GM23338 (cell line): ENCODE measurements around the gene IFI44L. TPM values are rescaled to one million over a fixed set of nuclear protein-coding genes. Genes with fewer than 3 reads are reported as not detected.

Source experiments
- ATAC-seq: fragments of 200-7000 bp; cut with Tn5 transposase; 3 replicates; pipeline ENCODE4 v1.9.1; 2020
- DNase-seq: peaks from one replicate; pipeline ENCODE4 v3.0.0-alpha.2; 2015; ENCODE audit warnings: low spot score
- H2AFZ ChIP-seq: fragments of 200-600 bp; sonication (generic); 2 replicates; pipeline ENCODE4 v1.8.0; 2016; ENCODE audit warnings: antibody characterized with exemption, mild to moderate bottlenecking, moderate library complexity
- H3F3A ChIP-seq: fragments of 200-600 bp; sonication (generic); replicated peaks from 2 replicates; pipeline ENCODE4 v1.8.0; 2017; ENCODE audit warnings: antibody characterized with exemption, mixed run types, low read depth
- H3K27ac ChIP-seq: fragments of 200-600 bp; sonication (generic); 2 replicates; pipeline ENCODE4 v1.6.1; 2016; ENCODE audit warnings: low read depth
- H3K27me3 ChIP-seq: fragments of 200-600 bp; sonication (generic); 2 replicates; pipeline ENCODE4 v1.8.0; 2016; ENCODE audit warnings: mild to moderate bottlenecking, mixed run types, moderate library complexity; ENCODE audit not compliant: insufficient read depth
- H3K36me3 ChIP-seq: fragments of 200-600 bp; sonication (generic); 2 replicates; pipeline ENCODE4 v1.8.0; 2016; ENCODE audit warnings: mild to moderate bottlenecking; ENCODE audit not compliant: insufficient read depth
- H3K4me1 ChIP-seq: fragments of 200-600 bp; sonication (generic); 2 replicates; pipeline ENCODE4 v1.8.0; 2016; ENCODE audit warnings: mild to moderate bottlenecking, moderate library complexity; ENCODE audit not compliant: insufficient read depth
- H3K4me2 ChIP-seq: fragments of 200-600 bp; sonication (generic); 2 replicates; pipeline ENCODE4 v1.7.1; 2017; ENCODE audit warnings: mixed run types
- H3K4me3 ChIP-seq: fragments of 200-600 bp; sonication (generic); 2 replicates; pipeline ENCODE4 v1.6.1; 2016; ENCODE audit warnings: mixed run types
- H3K79me2 ChIP-seq: fragments of 200-600 bp; sonication (generic); replicated peaks from 2 replicates; pipeline ENCODE4 v1.8.0; 2017; ENCODE audit warnings: mild to moderate bottlenecking; ENCODE audit not compliant: insufficient read depth
- H3K9me2 ChIP-seq: fragments of 200-600 bp; sonication (generic); 2 replicates; pipeline ENCODE4 v1.8.0; 2017; ENCODE audit not compliant: insufficient read depth
- H4K20me1 ChIP-seq: fragments of 200-600 bp; sonication (generic); replicated peaks from 2 replicates; pipeline ENCODE4 v1.8.0; 2017; ENCODE audit warnings: mild to moderate bottlenecking; ENCODE audit not compliant: insufficient read depth
- H3K27ac Mint-ChIP-seq: 2 replicates; pipeline ENCODE4 v1.8.0; 2020; ENCODE audit warnings: inconsistent platforms, mild to moderate bottlenecking, moderate library complexity, mixed read lengths
- H3K27me3 Mint-ChIP-seq: 3 replicates; pipeline ENCODE4 v1.8.0; 2022; ENCODE audit warnings: low read depth, mild to moderate bottlenecking, moderate library complexity, mixed read lengths, inconsistent platforms; ENCODE audit not compliant: insufficient read depth, poor library complexity
- H3K36me3 Mint-ChIP-seq: 3 replicates; pipeline ENCODE4 v1.8.0; 2021; ENCODE audit warnings: low read depth, mild to moderate bottlenecking, inconsistent platforms, moderate library complexity, mixed read lengths
- H3K4me1 Mint-ChIP-seq: 3 replicates; pipeline ENCODE4 v1.8.0; 2020; ENCODE audit warnings: mild to moderate bottlenecking, inconsistent platforms, mixed read lengths
- H3K4me3 Mint-ChIP-seq: 3 replicates; pipeline ENCODE4 v1.8.0; 2021; ENCODE audit warnings: moderate library complexity, mild to moderate bottlenecking, inconsistent platforms, mixed read lengths
- H3K9me3 Mint-ChIP-seq: 3 replicates; pipeline ENCODE4 v1.8.0; 2020; ENCODE audit warnings: moderate library complexity, mild to moderate bottlenecking, inconsistent platforms, mixed read lengths
- CREB1 ChIP-seq: fragments of 250-450 bp; sonication (Bioruptor Pico); IDR thresholded peaks from 2 replicates; pipeline ENCODE4 v1.5.0; 2020; ENCODE audit warnings: low read depth, mild to moderate bottlenecking, moderate library complexity
- CTCF ChIP-seq, 2 experiments: fragments of 200-600 bp in 1 of 2; sonication (generic) in 1 of 2; conservative IDR thresholded peaks; 2 replicates each; pipeline versions ENCODE4 v1.5.1 to v1.6.1; 2016 to 2017; ENCODE audit warnings: antibody characterized with exemption in 2 of 2, low read depth in 2 of 2, mild to moderate bottlenecking in 2 of 2, moderate library complexity in 1 of 2
- EZH2 ChIP-seq: fragments of 200-600 bp; sonication (generic); IDR thresholded peaks from one replicate; pipeline ENCODE4 v1.8.0; 2017; ENCODE audit warnings: antibody characterized with exemption, mild to moderate bottlenecking, low read depth; ENCODE audit not compliant: unreplicated experiment
- EZH2phosphoT487 ChIP-seq: fragments of 200-600 bp; sonication (generic); IDR thresholded peaks from one replicate; pipeline ENCODE4 v1.8.1; 2018; ENCODE audit warnings: antibody characterized with exemption; ENCODE audit not compliant: unreplicated experiment
- JUNB ChIP-seq: IDR thresholded peaks from one replicate; pipeline ENCODE4 v1.6.1; 2016; ENCODE audit warnings: antibody characterized with exemption; ENCODE audit not compliant: unreplicated experiment
- ZNF331 ChIP-seq: fragments of 250-450 bp; sonication (Bioruptor Pico); IDR thresholded peaks from 2 replicates; pipeline ENCODE4 v1.5.0; 2020; ENCODE audit warnings: low read depth, mild to moderate bottlenecking, moderate library complexity
- long read RNA-seq: library from polyadenylated mRNA; unstranded; transcript quantifications from one replicate; pipeline ENCODE4 v2.0.0, GENCODE V29; 2020; ENCODE audit not compliant: unreplicated experiment
- polyA plus RNA-seq: library from polyadenylated mRNA; unstranded; fragments of >200 nt; fragmentation: Nextera tagmentation; extraction: Ambion mirVana; gene quantifications from 2 replicates; pipeline ENCODE4 v1.2.1, GENCODE V29; 2016
- total RNA-seq: library from RNA; depleted of rRNA; stranded (reverse); fragments of >200 nt; shearing (Covaris generic); gene quantifications from 2 replicates; pipeline ENCODE4 v1.2.3, GENCODE V29; 2014; rRNA removed
- TF ChIP-seq, protein P1 (sequence below): IDR thresholded peaks from one replicate; pipeline ENCODE4 v1.6.1; 2018; ENCODE audit warnings: antibody characterized with exemption; ENCODE audit not compliant: unreplicated experiment

The IFI44L gene
- not detected in 2 replicates for total RNA-seq
- 0.23 TPM in 1 of 2 replicates, not detected in the other for polyA plus RNA-seq
- long read RNA-seq: 0 reads

DNA sequence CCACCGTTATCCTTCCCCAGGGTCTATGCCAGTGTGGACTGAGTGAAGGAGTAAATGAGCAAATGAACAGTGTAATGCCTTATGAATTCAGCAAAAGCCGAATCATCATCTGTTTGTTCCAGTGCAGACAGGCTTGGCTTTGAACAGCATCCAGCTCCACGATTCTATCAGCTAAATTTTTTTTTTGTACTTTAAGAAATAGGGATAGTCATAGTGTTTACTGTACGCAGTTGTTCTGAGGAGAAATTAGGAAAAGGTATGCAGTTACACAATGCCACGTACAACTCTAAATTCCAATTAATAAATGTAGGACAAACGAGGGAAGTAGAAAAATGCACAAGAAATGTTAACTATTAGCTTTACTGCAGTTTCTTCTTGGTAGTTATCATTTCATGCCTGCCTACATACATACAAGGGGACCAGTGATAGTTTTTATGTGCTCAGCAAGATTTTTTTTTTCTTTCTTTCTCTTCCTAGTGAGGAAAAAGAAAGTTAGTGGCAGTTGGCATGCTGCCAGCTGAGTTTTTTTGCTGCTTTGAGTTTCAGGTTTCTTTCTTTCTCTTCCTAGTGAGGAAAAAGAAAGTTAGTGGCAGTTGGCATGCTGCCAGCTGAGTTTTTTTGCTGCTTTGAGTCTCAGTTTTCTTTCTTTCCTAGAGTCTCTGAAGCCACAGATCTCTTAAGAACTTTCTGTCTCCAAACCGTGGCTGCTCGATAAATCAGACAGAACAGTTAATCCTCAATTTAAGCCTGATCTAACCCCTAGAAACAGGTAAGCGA lies at the start of gene IFI44L:
TSS of gene IFI44L (plus strand) at position 646 of the 777 bp plus-strand sequence. CDS start 7,468 bp downstream, outside the sequence.
- peaks cover 2% of the 10 kb centered on the region for H3K27me3 Mint-ChIP-seq
- H3K4me2 ChIP-seq: no peak within 1 kb of the TSS

DNA sequence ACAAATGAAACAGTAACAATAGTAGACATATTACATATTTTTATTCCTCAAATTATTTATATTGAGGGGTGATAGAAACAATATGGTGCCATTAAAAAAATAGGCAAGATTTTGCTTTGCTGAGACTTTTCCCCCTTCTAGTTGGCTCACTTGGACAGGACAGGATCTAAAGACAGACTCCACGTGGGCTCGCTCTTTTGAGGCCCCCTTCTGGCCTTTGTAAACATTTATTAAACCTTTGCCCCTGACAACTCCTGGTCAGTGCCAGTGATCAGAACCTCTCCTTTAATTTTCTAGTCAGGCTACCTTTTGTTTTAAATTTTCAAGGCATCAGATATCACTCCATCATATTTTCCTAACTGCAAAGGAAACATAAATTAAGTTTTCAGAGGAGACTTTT lies 49.7 kb upstream of the IFI44L start:
- H3K9me3 Mint-ChIP-seq: no peaks in the 10 kb centered on the region
- TF ChIP-seq, protein P1, sequence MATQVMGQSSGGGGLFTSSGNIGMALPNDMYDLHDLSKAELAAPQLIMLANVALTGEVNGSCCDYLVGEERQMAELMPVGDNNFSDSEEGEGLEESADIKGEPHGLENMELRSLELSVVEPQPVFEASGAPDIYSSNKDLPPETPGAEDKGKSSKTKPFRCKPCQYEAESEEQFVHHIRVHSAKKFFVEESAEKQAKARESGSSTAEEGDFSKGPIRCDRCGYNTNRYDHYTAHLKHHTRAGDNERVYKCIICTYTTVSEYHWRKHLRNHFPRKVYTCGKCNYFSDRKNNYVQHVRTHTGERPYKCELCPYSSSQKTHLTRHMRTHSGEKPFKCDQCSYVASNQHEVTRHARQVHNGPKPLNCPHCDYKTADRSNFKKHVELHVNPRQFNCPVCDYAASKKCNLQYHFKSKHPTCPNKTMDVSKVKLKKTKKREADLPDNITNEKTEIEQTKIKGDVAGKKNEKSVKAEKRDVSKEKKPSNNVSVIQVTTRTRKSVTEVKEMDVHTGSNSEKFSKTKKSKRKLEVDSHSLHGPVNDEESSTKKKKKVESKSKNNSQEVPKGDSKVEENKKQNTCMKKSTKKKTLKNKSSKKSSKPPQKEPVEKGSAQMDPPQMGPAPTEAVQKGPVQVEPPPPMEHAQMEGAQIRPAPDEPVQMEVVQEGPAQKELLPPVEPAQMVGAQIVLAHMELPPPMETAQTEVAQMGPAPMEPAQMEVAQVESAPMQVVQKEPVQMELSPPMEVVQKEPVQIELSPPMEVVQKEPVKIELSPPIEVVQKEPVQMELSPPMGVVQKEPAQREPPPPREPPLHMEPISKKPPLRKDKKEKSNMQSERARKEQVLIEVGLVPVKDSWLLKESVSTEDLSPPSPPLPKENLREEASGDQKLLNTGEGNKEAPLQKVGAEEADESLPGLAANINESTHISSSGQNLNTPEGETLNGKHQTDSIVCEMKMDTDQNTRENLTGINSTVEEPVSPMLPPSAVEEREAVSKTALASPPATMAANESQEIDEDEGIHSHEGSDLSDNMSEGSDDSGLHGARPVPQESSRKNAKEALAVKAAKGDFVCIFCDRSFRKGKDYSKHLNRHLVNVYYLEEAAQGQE: no peak
- TF ChIP-seq CTCF (conservative IDR thresholded peaks at IDR 0.05; ENCODE audit: low read depth in 2 of 2) (peak; percentile 50 to 51), CREB1 (CRISPR knock-in tag) (no peak), JUNB (no peak)
- H3K27ac Mint-ChIP-seq: no peak overlapping the region

More for the DNA sequence above, at the start of gene IFI44L:
- H2AFZ ChIP-seq: peak within 1 kb of the TSS; percentile 33; the same call in 1 of the 2 replicates
- no peaks in the 10 kb centered on the region for H4K20me1 ChIP-seq
- no peaks in the 10 kb centered on the region for H3F3A ChIP-seq
- H3K79me2 ChIP-seq: no peaks in the 10 kb centered on the region
- H3K4me1 ChIP-seq: no peaks in the 10 kb centered on the region
- H3K9me2 ChIP-seq: no peaks in the 10 kb centered on the region
- H3K4me1 Mint-ChIP-seq: no peaks in the 10 kb centered on the region
- H3K4me3 Mint-ChIP-seq: no peak within 1 kb of the TSS
- TF ChIP-seq JUNB: no peak
- TF ChIP-seq ZNF331 (CRISPR knock-in tag): no peak
- TF ChIP-seq EZH2phosphoT487: no peak
- no peak for TF ChIP-seq EZH2
- TF ChIP-seq, protein P1: no peak
- no peaks in the 10 kb centered on the region for H3K27me3 ChIP-seq
- no peaks in the 10 kb centered on the region for H3K36me3 ChIP-seq
- H3K4me3 ChIP-seq: no peak within 1 kb of the TSS
- no peak for ATAC-seq
- no peak within 1 kb of the TSS for H3K27ac Mint-ChIP-seq
- H3K36me3 Mint-ChIP-seq: no peaks in the 10 kb centered on the region
- no peak for DNase-seq
- no peaks in the 10 kb centered on the region for H3K9me3 Mint-ChIP-seq
- H3K27ac ChIP-seq: no peak within 1 kb of the TSS

More for the DNA sequence above, 49.7 kb upstream of the IFI44L start:
- Mint-ChIP-seq H3K4me1 (no peaks in the 10 kb centered on the region), H3K27me3 (no peaks in the 10 kb centered on the region), H3K4me3 (no peak overlapping the region), H3K36me3 (no peaks in the 10 kb centered on the region)
- Histone ChIP-seq H3K9me2 (no peaks in the 10 kb centered on the region), H3K4me2 (no peak overlapping the region), H3K4me1 (no peaks in the 10 kb centered on the region), H4K20me1 (no peaks in the 10 kb centered on the region), H3K36me3 (no peaks in the 10 kb centered on the region), H3K79me2 (no peaks in the 10 kb centered on the region), H3K27me3 (no peaks in the 10 kb centered on the region), H2AFZ (no peak overlapping the region), H3K4me3 (no peak overlapping the region), H3K27ac (no peak overlapping the region), H3F3A (no peaks in the 10 kb centered on the region)
- peak; percentile 67 for ATAC-seq
- peak; percentile 54 for DNase-seq
